OCI-LY3 (cell line): ENCODE measurements around the gene RBM23.

Experiments used
- H2AFZ ChIP-seq: fragments of 200-600, 300-600 bp; shearing (Covaris generic); 2 replicates; pipeline ENCODE4 v1.6.0; 2014; ENCODE audit warnings: antibody characterized with exemption, low read depth, low read length
- H3K27ac ChIP-seq: fragments of 200-600, 300-600 bp; sonication (generic); 2 replicates; pipeline ENCODE4 v1.5.1; 2014; ENCODE audit warnings: mild to moderate bottlenecking, low read length, moderate library complexity, mixed read lengths
- H3K27me3 ChIP-seq: fragments of 200-600, 300-600 bp; sonication (generic); 2 replicates; pipeline ENCODE4 v1.6.1; 2014; ENCODE audit warnings: low read depth, low read length, mixed read lengths
- H3K36me3 ChIP-seq: fragments of 200-600, 300-600 bp; sonication (generic); replicated peaks from 2 replicates; pipeline ENCODE3; 2014; ENCODE audit warnings: low read depth, low read length, mixed read lengths
- H3K4me1 ChIP-seq: fragments of 300-600, 200-600 bp; sonication (generic); 2 replicates; pipeline ENCODE4 v1.6.1; 2014; ENCODE audit warnings: low read length, mixed read lengths
- H3K4me2 ChIP-seq: fragments of 200-600, 300-600 bp; sonication (generic); 2 replicates; pipeline ENCODE4 v1.6.1; 2014; ENCODE audit warnings: low read length, mixed read lengths
- H3K4me3 ChIP-seq: fragments of 300-600, 200-600 bp; sonication (generic); 2 replicates; pipeline ENCODE4 v1.5.1; 2014; ENCODE audit warnings: antibody characterized with exemption, mild to moderate bottlenecking, low read length, moderate library complexity
- H3K79me2 ChIP-seq: fragments of 300-600, 200-600 bp; shearing (Covaris generic); 2 replicates; pipeline ENCODE4 v1.6.1; 2014; ENCODE audit warnings: mild to moderate bottlenecking, low read length, mixed read lengths
- H3K9ac ChIP-seq: fragments of 300-600, 200-600 bp; shearing (Covaris generic); 2 replicates; pipeline ENCODE4 v1.6.0; 2014; ENCODE audit warnings: mild to moderate bottlenecking, low read length, moderate library complexity
- H3K9me3 ChIP-seq: fragments of 200-600, 300-600 bp; shearing (Covaris generic); 2 replicates; pipeline ENCODE4 v1.6.1; 2014; ENCODE audit warnings: low read length, mixed read lengths; ENCODE audit not compliant: insufficient read depth
- H4K20me1 ChIP-seq: fragments of 200-600, 300-600 bp; sonication (generic); 2 replicates; pipeline ENCODE4 v1.6.1; 2016; ENCODE audit warnings: low read length, mixed read lengths; ENCODE audit not compliant: insufficient read depth
- EZH2phosphoT487 ChIP-seq: fragments of 200-600 bp; shearing (Covaris generic); IDR thresholded peaks from 2 replicates; pipeline ENCODE4 v1.6.1; 2018; ENCODE audit warnings: antibody characterized with exemption, mixed run types, low read depth
- TF ChIP-seq, protein P1 (sequence below): fragments of 200-600, 300-600 bp; sonication (generic); IDR thresholded peaks from 2 replicates; pipeline ENCODE4 v1.5.1; 2014; ENCODE audit warnings: antibody characterized with exemption, low read length, low read depth

RBM23 gene

DNA sequence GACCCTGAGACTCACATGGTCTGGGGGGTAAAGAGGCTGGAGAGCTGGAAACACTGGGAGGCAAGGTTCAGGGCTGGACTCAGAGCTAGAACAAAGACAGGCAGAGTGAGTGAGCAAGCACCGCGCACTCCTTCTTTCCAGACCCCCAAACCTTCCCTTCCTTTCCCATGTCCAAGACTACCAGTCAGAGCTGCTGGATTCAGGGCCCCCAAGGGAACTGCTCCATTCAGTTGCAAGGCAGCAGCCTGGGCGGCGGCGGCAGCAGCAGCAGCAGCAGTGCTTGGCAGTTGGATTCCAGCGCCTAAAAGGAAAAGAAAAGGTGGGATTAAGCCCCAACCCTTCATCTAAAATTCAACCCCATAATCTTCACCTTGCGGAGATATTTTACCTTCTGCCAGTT lies 17.1 kb downstream of the RBM23 start:
- H3K9me3 ChIP-seq: no peaks in the 10 kb centered on the region
- H2AFZ ChIP-seq: no peak overlapping the region
- H3K4me2 ChIP-seq: no peak overlapping the region
- no peak for TF ChIP-seq EZH2phosphoT487
- TF ChIP-seq, protein P1, sequence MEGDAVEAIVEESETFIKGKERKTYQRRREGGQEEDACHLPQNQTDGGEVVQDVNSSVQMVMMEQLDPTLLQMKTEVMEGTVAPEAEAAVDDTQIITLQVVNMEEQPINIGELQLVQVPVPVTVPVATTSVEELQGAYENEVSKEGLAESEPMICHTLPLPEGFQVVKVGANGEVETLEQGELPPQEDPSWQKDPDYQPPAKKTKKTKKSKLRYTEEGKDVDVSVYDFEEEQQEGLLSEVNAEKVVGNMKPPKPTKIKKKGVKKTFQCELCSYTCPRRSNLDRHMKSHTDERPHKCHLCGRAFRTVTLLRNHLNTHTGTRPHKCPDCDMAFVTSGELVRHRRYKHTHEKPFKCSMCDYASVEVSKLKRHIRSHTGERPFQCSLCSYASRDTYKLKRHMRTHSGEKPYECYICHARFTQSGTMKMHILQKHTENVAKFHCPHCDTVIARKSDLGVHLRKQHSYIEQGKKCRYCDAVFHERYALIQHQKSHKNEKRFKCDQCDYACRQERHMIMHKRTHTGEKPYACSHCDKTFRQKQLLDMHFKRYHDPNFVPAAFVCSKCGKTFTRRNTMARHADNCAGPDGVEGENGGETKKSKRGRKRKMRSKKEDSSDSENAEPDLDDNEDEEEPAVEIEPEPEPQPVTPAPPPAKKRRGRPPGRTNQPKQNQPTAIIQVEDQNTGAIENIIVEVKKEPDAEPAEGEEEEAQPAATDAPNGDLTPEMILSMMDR: no peak
- H3K9ac ChIP-seq: no peak overlapping the region
- H3K4me3 ChIP-seq: no peak overlapping the region
- H3K36me3 ChIP-seq: peaks cover 71% of the 10 kb centered on the region
- H3K27ac ChIP-seq: no peak overlapping the region
- H3K79me2 ChIP-seq: no peaks in the 10 kb centered on the region
- H3K4me1 ChIP-seq: no peaks in the 10 kb centered on the region
- no peaks in the 10 kb centered on the region for H3K27me3 ChIP-seq
- H4K20me1 ChIP-seq: no peaks in the 10 kb centered on the region

- Histone ChIP-seq H4K20me1 (no peaks in the 10 kb centered on the region), H3K36me3 (peaks cover 61% of the 10 kb centered on the region), H3K9ac (no peak overlapping the region), H3K9me3 (no peaks in the 10 kb centered on the region), H3K4me1 (no peaks in the 10 kb centered on the region), H3K27ac (no peak overlapping the region), H3K4me3 (no peak overlapping the region), H2AFZ (no peak overlapping the region), H3K4me2 (no peak overlapping the region), H3K27me3 (no peaks in the 10 kb centered on the region), H3K79me2 (no peaks in the 10 kb centered on the region)
- TF ChIP-seq, protein P1: peak; percentile 64
- TF ChIP-seq EZH2phosphoT487: no peak
Measured at GRCh38 chr14:22900081-22900799, 18.7 kb downstream of the RBM23 start.

DNA sequence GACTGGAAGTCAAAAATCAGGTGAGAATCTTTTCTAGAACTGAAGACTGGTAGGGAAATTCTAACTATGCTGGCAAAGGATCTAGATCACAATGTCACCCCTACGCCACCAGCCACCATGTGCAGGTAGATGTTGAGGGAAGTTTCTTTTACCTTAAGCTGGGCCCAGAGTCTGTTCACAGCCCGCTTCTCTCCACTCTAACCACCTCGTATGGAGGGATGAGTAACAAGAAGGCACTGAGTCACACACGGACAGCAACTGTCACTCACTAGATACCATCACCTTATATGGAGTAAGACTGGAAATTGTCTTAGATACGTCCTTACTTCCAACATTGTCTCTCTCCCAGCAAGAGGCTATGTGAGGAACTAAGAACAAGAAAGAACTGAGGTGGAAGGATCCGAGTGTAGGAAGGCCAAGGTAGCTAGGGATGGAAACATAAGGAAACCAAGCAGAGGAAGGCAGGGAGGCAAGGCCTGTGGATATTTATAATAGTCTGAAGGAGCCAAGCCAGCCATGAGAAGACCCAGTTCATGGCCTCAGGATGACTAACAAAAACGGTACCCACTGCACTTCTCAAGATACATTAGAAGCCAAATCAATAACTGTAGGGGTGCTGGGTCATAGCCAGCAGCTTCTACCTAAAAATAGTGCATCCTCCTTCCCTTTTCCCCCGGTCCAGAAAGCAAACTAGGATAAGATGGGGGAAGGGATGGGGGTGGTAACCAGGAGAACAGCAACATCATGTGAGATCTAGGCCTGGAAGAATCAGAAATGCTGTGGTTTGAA lies 20.5 kb downstream of the RBM23 start:
- H2AFZ ChIP-seq: no peak overlapping the region
- H3K4me3 ChIP-seq: no peak overlapping the region
- no peak overlapping the region for H3K9ac ChIP-seq
- H3K9me3 ChIP-seq: no peaks in the 10 kb centered on the region
- TF ChIP-seq, protein P1: no peak
- TF ChIP-seq EZH2phosphoT487: no peak
- H3K27ac ChIP-seq: no peak overlapping the region
- H4K20me1 ChIP-seq: no peaks in the 10 kb centered on the region
- peaks cover 45% of the 10 kb centered on the region for H3K36me3 ChIP-seq
- no peak overlapping the region for H3K4me2 ChIP-seq
- H3K79me2 ChIP-seq: no peaks in the 10 kb centered on the region
- no peaks in the 10 kb centered on the region for H3K4me1 ChIP-seq
- no peaks in the 10 kb centered on the region for H3K27me3 ChIP-seq

DNA sequence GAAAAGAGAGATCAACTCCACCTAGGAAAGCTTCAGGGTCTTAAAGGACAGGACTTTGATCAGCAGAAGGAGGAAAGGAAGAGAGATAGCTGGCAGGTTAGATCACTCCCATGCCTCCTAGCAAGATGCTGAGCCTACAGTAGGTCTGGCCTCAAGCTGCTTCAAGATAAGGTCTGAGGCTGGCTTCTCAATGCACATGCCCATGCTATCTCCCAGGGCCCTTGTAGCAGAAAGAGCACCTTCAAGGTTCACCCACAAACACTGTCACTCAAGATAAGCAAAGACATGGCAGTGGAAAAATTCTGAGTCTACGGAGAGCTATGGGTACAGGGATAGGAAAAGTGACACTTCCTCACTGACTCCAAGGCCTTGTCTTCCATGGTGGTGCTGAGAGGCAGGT lies 21.6 kb downstream of the RBM23 start:
- no peak overlapping the region for H2AFZ ChIP-seq
- no peak overlapping the region for H3K27ac ChIP-seq
- H3K9ac ChIP-seq: no peak overlapping the region
- no peak for TF ChIP-seq EZH2phosphoT487
- TF ChIP-seq, protein P1: no peak
- no peaks in the 10 kb centered on the region for H3K4me1 ChIP-seq
- no peaks in the 10 kb centered on the region for H4K20me1 ChIP-seq
- H3K79me2 ChIP-seq: no peaks in the 10 kb centered on the region
- H3K9me3 ChIP-seq: no peaks in the 10 kb centered on the region
- H3K4me3 ChIP-seq: no peak overlapping the region
- peaks cover 38% of the 10 kb centered on the region for H3K36me3 ChIP-seq
- H3K27me3 ChIP-seq: no peaks in the 10 kb centered on the region
- H3K4me2 ChIP-seq: no peak overlapping the region
